Fibroblast of skin of abdomen (primary cell): ENCODE data around the gene PLSCR4. TPM values are rescaled to one million over a fixed set of nuclear protein-coding genes. Genes with fewer than 3 reads are reported as not detected.
"Not testable (repeated sequence)": the region's sequence is repeated elsewhere in the genome, so short reads cannot be mapped to it uniquely, and the experiment has no call there.

Experiments
- DNase-seq: peaks from one replicate; pipeline ENCODE4 v3.0.0-alpha.2; 2013
- polyA plus RNA-seq, 2 experiments: library from polyadenylated mRNA; unstranded; fragments of 120-200 nt; gene quantifications; one replicate each; pipeline ENCODE4 v1.2.1, GENCODE V29; 2013; ENCODE audit not compliant: insufficient read length in 2 of 2

PLSCR4 gene, protein sequence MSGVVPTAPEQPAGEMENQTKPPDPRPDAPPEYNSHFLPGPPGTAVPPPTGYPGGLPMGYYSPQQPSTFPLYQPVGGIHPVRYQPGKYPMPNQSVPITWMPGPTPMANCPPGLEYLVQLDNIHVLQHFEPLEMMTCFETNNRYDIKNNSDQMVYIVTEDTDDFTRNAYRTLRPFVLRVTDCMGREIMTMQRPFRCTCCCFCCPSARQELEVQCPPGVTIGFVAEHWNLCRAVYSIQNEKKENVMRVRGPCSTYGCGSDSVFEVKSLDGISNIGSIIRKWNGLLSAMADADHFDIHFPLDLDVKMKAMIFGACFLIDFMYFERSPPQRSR
- polyA plus RNA-seq (2013, experiment 1 of 2; ENCODE audit: insufficient read length) = 4.8 TPM
- 5.9 TPM for polyA plus RNA-seq (2013, experiment 2 of 2; ENCODE audit: insufficient read length)

DNA sequence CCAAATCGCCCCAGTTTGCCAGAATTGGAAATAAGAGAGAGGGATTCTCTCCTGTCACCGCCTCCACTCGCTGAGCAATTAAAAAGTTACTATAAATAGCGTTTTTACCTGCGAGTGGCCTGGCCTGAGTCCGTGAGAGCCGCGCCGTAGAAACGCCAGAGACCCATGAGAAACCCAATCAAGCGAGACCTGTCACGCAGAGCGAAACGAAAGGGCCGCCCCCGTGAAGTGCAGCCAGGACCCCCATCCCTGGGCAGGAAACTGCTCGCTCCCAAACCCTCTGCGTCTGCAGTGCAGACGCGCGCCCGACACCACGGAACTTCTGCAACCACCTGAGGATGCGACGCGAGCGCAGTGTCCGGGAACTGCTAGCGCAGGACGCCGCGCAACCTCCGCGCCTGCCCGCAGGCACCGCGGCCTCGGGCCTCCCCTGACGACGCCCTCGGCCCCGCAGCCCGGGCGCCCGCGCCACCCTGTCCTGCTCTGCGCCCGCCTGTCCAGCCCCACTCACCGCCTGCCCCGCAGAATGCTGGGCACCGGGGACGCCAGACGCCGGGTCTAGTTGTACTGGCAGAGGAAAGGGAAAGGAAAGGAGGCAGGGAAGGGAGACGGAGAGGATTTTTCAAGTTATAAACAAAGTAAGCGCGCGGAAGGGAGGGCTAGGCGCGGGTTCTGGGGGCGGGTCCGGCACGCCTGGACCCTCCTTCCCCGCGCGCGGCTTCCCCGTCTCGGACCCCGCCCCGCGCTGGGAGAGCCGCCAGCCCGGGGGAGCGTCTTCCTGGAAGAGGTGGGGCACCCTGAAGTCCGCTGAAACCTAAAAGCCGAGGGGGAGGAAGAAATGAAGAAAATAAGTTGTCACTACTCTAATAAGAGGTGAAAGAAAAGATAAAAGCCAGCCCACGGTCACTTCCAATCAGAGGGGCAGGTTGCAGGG is at the start of gene PLSCR4:
TSS of gene PLSCR4 (minus strand) at position 657 of the 934 bp plus-strand sequence. CDS start 29,034 bp downstream, outside the sequence.
- peak; percentile 76 for DNase-seq

DNA sequence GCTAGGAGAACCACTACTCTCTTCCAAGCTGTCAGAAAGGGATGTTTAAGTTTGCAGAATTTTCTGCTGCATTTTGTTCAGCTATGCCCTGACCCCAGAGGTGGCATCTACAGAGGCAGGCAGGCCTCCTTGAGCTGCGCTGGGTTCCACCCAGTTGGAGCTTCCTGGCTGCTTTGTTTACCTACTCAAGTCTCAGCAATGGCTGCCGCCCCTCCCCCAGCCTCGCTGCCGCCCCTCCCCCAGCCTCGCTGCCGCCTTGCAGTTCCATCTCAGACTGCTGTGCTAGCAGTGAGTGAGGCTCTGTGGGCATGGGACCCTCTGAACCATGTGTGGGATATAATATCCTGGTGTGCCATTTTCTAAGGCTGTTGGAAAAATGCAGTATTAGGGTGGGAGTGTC is 42.5 kb upstream of the PLSCR4 start:
- DNase-seq = not testable (repeated sequence)

DNA sequence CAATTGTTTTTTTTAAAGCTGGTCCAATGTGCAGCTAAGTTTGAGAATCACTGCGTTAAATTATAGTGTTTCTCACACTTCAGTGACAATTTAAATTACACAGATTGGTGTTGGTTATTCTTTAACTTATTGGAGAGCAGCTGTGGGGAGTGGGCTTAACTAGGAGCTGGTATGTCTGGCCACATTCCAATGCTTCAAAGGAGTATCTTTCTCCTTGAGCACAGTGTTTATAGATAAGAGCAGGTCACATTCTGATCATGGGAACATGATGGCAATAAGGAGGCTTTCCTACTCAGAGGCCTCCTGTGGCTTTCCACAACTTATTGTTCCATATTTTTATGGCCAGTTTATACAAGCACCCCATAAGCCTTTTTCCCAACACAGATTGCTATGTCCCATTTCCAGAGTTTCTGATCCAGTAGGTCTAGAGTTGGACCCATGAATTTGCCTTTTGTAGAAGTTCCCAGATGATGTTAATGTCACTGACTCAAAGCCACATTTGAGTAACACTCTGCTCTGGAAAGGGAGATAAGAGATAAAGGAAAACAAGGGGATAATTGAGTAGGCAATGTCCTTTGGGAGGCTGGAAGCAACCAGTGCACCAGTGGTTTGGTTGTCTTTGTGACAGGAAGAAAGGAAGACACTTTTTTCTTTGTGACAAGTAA is 33.0 kb upstream of the PLSCR4 start:
- no peak for DNase-seq

DNA sequence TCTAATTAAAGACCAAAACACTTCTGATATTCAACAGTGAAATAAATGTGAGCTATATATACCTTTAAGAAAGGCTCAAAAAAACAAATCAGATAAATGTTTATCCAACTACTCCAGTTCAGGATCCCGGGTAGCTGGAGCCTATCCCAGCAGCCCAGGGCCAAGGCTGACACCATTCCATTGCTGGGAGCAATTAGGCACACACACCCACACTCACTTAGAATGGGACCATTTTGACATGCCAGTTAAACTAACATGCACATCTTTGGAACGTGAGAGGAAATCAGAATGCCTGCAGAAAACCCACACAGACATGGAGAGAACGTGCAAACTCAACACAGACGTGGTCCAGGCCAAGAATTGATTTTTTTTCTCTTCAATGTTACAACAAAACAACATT is 30.0 kb upstream of the PLSCR4 start:
- DNase-seq = peak; percentile 74

DNA sequence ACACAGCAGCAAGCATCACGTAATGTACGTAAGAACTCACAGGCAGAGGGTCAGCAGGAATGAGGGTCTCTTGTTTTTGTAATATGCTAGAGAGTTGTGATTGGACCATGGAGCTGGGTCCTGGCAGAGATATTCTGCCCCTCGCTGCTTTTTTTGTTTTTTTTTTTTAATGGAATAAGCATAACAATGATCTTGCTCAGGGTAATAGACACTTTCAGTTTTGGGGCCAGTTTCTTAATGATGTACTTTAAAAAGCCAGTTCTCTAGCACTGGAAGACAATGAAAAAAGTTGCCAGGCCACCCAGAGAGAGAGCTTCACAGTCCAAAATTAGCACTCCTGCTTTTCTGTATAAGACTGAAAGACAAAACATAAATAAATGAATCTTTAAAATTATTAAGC is 29.0 kb upstream of the PLSCR4 start:
- DNase-seq = no peak

DNA sequence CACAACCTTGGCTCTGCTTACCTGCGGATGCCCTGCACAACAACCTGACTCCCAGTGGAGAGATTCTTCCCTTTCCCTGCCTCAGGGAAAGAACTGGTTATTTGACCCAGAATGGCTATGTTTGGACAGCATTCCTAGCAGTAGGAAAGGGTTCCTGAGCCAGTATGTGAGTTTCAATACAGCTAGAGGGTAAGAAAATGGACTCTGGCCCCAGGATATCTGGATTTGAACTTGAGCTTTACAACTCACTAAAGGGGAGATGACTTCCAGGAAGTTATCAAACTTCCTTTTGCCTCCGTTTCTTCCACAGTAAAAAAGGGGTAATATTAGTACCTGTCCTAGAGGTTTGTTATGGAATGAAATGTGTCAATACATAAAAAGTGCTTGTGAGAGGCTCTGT is 28.1 kb upstream of the PLSCR4 start:
- DNase-seq = no peak

DNA sequence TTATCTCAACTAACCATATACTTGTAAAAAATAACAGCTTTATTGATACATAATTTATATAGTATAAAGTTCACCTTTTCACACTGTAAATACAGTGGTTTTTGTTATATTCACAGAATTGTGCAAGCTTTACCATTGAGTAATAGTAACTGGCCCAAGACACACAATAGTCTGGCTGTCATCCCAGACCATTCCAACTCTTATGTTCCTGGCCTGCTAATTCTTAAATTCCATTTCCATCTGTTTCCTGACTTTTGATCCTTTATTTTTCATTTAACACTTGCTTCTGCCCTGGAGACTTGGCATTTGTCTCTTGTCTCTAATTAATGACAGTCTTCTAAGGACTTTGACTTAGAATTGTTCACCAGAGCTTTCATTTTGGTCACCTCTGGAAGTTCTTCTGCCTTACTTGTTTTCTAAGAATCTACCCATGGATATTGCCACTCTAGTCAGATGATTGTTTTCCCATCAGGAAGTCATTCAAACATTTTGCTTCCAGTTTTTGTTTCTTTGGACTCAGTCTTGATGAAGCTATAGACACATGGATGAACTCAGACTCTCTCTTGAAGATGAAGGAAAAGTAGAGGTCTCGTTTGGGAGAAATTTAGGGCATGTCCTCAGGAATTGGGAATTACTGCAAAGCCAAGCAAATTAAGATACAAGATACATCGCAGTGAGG is 27.2 kb upstream of the PLSCR4 start:
- DNase-seq = peak; percentile 95

DNA sequence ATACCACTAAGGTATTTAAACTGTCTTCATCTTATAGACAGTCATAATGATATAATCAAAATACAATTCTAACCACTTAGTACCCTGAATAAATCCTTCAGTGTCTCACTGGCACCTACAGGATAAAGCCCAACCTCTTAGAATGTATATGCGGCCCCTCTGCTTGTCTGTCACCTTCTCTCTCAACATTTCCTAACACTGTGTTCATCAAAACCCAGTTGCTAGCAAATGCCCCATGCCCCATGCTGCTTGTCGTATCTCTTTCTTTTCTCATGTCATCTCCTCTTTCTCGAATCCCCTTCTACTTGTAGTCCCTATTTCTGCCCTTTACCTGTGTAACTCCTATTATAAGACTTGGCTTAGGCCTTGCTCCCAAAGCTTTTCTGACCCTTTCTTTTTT is 24.6 kb upstream of the PLSCR4 start:
- no peak for DNase-seq

DNA sequence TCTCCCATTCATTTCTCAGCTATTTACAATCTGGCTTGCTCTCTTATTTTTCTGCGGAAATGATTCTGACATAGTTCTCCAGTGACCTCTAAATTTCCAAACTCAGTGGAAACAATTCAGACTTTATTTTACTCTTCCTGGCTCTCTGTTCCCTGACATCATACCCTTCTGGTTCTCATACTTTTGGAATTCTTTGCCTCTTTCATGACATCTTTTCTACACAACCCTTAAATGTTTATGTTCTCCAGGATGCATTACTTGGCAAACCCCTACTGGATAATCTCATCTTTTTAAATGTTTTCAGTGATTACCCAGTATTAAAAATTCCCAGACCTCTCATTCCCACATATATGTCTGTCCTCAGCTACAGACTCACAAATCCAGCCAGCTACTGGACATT is 23.9 kb upstream of the PLSCR4 start:
- DNase-seq = peak; percentile 81

DNA sequence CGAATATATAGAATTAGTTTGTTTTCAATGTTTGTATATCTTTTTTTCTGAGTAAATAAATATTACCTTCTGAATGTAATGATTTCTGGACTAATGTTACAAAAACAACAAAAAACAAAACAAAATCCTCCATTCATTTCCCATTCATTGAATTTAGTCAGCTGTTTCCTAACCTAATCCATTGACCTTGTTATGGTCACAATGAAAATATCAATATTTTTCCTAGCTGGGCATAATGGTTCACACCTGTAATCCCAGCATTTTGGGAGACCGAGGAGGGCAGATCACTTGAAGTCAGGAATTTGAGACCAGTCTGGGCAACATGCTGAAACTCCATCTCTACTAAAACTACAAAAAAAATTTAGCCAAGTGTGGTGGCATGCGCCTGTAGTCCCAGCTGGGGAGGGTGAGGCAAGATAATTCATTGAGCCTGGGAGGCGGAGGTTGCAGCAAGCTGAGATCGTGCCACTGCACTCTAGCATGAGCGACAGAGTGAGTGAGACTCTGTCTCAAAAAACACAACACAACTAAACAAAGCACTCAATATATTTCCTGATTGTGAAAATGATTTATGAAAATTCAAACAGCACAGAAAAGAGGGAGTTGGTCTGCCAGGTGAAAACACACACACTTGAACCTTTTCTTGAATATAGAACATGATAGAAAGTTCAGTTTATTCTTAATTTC is 23.0 kb upstream of the PLSCR4 start:
- DNase-seq = no peak

DNA sequence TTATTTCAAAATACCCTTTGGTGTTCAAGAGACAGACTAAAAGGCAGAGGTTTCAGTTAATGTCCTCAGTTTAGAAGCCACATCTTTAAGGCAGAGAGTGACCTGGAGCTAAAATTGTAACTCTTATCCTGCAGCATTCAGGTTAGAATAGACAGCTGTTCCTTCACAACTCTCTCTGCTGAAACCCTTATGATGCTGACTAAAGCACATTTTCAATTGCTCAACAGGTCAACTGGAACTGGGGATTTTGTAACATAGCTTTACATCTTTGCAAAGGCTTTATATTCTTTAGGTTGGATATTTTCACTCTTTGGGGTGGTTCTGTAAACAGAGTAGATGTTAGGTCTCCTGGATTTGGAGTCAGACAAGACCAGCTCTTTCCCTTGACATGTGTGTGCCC is 20.3 kb upstream of the PLSCR4 start:
- DNase-seq = no peak

DNA sequence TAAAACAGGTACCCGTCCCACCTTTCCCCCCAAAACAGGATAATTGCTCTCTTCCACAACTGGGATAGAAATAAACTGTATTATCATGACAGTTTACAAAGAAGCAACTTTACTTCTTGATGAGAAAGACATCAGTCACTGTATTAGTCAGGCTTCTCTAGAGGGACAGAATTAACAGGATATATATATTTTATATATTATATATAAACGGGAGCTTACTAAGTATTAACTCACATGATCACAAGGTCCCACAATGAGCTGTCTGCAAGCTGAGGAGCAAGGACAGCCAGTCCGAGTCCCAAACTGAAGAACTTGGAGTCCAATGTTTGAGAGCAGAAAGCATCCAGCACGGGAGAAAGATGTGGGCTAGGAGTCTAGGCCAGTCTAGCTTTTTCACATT is 18.4 kb upstream of the PLSCR4 start:
- DNase-seq = no peak

DNA sequence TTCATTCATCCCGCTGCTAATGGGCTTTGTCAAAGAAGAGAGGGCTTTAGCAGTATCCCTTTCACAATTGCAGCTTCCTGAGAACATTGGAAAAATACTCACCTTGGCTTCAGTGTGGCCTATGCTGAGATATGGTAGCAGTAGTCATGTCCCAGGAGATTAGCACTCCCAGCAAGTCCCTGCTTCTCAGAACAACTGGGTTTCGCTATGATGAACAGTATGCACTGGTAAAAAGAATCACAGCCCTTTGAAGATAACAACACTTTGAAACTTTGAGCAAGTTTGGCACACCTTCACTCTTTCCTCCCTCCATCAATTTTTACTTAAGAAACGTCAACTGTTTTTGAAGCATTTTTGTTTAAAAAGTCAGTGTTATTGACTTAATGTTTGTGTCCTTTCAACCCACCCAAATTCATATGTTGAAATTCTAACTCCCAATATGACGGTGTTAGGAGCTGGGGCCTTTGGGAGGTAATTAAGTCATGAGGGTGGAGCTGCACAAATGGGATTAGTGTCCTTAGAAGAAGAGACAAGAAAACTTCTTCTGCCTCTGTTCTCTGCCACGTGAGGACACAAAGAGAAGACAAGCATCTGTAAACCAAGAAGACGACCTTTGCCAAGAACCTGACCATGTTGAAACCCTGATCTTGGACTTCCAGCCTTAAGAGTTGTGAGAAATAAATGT is 17.8 kb upstream of the PLSCR4 start:
- no peak for DNase-seq

DNA sequence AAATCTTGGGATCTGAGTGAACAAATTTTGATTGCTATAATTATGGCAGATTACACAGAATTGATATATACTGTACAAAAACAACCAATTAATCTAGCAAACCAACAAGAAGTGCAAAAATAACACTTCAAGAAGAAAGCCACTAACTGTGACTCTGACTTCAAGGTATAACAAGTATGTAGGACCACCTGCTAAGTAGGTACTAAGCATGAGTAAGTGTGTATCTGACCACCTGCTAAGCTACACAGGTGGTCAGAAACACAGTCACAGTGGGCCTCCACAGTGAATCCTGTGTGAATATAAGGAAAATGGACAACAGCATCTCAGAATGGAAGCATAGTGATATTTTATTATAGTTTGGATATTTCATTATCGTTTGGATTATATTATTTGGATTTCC is 14.8 kb upstream of the PLSCR4 start:
- DNase-seq = no peak

DNA sequence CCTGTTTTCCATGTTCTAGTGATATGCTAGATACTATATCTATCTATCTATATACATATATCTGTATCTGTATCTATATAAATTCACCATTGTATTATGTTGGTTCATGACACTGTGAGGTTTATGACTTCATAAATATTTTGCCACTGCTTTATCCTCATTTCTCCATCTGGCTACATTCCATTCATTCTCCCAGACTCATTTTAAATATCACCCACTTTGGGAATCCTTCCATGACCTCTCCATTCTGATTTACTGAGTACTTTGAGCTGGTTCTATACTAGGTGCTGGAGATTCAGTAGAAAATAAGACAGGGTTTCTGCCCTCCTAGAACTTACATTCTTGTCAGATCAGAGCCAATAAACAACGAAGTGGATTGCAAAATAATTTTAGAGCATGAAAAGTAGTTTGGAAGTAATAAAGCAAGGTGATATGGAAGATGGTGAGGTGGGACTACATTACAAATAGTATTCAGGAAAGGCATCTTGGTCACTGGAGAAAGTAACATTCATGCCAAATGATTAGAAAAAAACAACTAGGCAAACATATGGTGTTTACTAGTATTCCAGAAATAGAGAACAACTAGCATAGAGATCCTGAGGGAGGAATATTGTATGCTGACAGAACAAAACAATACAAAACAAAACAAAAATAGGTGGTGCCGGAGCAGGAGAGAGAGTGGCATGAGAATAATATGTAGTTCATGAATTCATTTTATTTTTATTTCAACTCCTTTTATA is 11.6 kb upstream of the PLSCR4 start:
- peak; percentile 66 for DNase-seq

DNA sequence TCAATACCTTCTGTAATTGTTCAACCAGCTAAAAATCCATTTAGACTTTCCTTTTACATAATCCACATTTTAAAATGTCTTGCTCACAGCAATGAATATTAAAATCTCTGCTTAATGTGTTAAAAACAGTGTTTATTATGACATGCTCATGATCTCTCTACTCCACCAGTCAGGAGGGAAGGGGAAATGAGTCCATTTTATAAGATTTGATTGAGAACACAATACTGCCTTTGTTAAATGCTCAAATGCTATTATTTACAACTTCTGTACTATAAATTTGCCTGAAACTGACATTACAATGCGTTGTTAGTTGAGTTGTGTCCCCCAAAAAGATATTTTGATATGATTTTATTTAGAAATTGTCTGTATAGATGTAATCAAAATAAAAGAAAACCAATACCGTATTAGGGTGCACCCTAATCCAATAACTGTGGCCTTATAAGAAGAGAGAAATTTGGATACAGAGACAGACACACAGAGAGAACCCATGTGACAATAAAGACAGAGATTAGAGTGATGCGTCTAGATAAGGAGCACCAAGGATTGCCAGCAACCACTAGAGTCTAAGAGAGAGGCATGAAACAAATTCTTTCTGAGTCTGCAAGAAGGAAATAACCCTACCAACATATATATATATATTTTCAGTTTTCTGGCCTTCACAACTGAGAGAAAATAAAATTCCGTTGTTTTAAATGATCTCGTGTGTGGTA is 9.1 kb upstream of the PLSCR4 start:
- DNase-seq = no peak

DNA sequence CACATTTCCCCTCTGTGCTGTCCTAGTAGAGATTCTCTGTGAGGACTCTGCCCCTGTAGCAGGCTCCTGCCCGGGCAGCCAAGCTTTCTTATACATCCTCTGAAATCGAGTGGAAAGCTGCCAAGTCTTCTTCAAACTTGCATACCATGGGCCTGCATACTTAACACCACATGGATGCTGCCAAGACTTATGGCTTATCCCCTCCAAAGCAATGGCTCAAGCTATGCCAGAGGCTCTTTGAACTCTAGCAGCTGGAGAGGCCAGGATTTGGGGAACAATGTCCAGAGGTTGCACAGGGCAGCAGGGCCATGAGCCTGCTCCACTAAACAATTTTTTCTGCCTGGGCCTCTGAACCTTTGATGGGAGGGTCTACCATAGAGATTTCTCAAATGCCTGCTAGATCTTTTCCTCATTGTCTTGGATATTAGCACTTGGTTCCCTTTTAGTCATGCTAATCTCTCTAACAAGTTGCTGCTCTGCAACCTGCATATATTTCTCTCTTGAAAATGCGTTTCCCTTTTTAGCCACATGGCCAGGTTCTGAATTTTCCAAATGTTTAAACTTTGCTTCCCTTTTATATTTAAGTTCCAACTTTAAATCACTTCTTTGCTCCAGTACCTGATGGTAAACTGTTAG is 6.1 kb upstream of the PLSCR4 start:
- DNase-seq = peak; percentile 72

DNA sequence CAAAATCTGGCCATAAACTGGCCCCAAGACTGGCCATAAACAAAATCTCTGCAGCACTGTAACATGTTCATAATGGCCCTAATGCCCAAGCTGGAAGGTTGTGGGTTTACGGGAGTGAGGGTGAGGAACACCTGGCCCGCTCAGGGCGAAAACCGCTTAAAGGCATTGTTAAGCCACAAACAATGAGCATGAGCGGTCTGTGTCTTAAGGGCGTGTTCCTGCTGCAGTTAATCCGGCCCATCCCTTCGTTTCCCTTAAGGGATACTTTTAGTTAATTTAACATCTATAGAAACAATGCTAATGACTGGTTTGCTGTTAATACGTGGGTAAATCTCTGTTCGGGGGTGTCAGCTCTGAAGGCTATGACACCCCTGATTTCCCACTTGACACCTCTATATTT is 1.5 kb upstream of the PLSCR4 start:
- DNase-seq = not testable (repeated sequence)

DNA sequence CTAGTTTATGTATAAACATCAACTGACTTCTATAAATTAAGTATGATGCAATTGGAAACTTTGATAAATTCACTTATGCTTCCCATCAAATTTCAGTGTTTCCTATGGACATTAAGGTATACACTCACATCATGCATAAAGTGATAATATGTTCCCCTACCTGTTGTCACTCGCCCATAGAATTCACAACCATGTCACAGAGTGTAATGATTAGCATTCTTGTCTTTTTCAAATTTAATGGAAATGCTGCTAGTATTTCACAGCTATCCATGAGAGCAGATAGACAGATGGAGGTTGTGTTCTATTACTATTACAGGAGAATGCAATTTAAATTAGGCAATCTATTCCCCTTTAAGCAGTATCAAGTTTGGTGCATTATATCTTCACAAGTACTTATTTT is 984 bp downstream of the PLSCR4 start:
- no peak for DNase-seq
